Measurements from ENCODE around the gene GRIN2B.

The GRIN2B gene

DNA sequence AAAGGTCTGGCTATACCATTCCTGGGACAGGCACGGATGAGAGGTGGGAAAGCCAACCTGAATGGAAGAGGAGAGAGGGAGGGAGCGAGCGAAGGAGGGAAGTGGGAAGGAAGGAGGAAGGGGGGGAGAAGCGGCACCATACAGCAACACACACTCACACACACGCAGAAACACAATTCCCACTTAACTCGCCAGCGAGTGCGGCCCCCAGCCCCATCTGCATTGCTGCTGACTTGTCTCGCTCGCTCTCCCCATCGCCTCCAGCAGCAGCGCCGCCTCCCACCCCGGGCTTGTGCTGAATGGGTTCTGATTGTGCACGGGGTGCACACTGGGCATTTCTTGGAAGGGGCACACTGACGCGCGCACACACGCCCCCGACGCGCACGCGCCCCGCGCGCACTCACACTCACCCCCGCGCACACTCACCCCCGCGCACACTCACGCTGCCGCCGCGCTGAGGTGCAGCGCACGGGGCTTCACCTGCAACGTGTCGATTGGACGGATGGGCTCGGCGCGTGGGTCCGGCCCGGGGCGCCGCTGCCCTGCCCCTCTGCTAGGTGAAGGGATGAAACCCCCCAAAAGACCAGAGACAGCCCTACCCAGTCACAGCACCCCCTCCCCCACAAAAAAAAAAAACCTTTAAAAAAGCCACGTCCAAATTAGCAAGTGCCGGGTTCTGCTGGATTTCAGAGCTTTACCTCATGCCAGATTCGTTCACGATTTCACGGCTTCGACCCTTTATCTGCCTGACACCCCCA is 685 bp downstream of the GRIN2B start:
- DNase-seq (no peak), ATAC-seq (ENCODE audit: insufficient read depth, low read depth) (no peak)
- H3K27me3 ChIP-seq (ENCODE audit: insufficient read depth, low read length, poor library complexity) = no peaks in the 10 kb centered on the region

DNA sequence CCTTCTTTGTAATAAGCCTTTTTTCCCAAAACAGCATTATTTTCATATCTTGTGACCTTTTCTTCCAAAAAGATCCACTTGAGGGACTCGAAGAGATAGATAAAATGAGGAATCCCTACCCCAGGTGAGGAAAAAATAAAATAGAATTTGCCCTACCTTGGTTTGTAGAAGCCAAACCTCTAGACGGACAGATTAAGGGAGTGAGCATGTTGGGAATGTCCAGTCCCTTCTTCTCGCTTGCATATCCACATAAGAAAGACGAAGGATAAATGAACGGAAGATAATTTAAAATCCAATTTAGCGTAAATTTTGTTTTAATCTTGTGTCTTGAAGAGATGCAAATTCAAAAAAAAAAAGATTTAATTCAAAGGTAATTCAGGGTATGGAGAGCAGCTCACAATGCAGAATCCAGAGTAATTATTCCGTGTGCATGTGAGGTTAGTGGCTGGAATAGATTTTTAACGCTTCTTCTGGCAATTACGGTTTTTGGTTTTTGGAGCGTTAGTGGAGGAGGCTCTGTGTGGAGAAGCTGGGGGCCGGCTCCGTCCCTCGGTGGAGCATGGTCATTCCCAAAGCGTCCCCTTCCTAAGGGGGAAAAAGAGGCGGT is 1.5 kb downstream of the GRIN2B start:
- no peaks in the 10 kb centered on the region for H3K36me3 ChIP-seq (ENCODE audit: insufficient read depth, low read length)
- no peak overlapping the region for H3K27ac ChIP-seq (ENCODE audit: low read length)
- H3K4me3 ChIP-seq (ENCODE audit: low read depth in 1 of 2, low read length in 2 of 2) = no peak overlapping the region
- H3K79me2 ChIP-seq (ENCODE audit: insufficient read depth, low read length) = no peaks in the 10 kb centered on the region
- H3K9me3 ChIP-seq (ENCODE audit: insufficient read depth, low read length, severe bottlenecking) = no peaks in the 10 kb centered on the region
- no peak overlapping the region for H3K9ac ChIP-seq (ENCODE audit: low read depth, low read length)
- ATAC-seq (ENCODE audit: insufficient read depth, low read depth) (no peak), DNase-seq (no peak)
- no peak overlapping the region for H3K4me2 ChIP-seq (ENCODE audit: insufficient read depth, low read length)
- no peak overlapping the region for H2AFZ ChIP-seq (ENCODE audit: low read depth, low read length)
- no peaks in the 10 kb centered on the region for H4K20me1 ChIP-seq (ENCODE audit: insufficient read depth, low read length)
- no peaks in the 10 kb centered on the region for H3K4me1 ChIP-seq (ENCODE audit: insufficient read depth, low read length)
- peaks cover 3% of the 10 kb centered on the region for H3K27me3 ChIP-seq (ENCODE audit: insufficient read depth, low read length, poor library complexity)
- TF ChIP-seq EZH2 (IDR thresholded peaks at IDR 0.05; ENCODE audit: borderline replicate concordance, low read depth, low read length, severe bottlenecking) (no peak), CTCF (IDR thresholded peaks at IDR 0.05; ENCODE audit: borderline replicate concordance, extremely low read depth, low read length, poor library complexity, severe bottlenecking) (no peak)

More for the DNA sequence above, 685 bp downstream of the GRIN2B start:
- no peak overlapping the region for H2AFZ ChIP-seq (ENCODE audit: low read depth, low read length)
- H3K4me1 ChIP-seq (ENCODE audit: insufficient read depth, low read length) = no peaks in the 10 kb centered on the region
- H3K79me2 ChIP-seq (ENCODE audit: insufficient read depth, low read length) = no peaks in the 10 kb centered on the region
- no peak overlapping the region for H3K9ac ChIP-seq (ENCODE audit: low read depth, low read length)
- H3K4me3 ChIP-seq (ENCODE audit: low read depth in 1 of 2, low read length in 2 of 2) = no peak overlapping the region
- no peaks in the 10 kb centered on the region for H4K20me1 ChIP-seq (ENCODE audit: insufficient read depth, low read length)
- H3K4me2 ChIP-seq (ENCODE audit: insufficient read depth, low read length) = no peak overlapping the region
- no peaks in the 10 kb centered on the region for H3K9me3 ChIP-seq (ENCODE audit: insufficient read depth, low read length, severe bottlenecking)
- no peaks in the 10 kb centered on the region for H3K36me3 ChIP-seq (ENCODE audit: insufficient read depth, low read length)
- H3K27ac ChIP-seq (ENCODE audit: low read length) = no peak overlapping the region
- TF ChIP-seq EZH2 (IDR thresholded peaks at IDR 0.05; ENCODE audit: borderline replicate concordance, low read depth, low read length, severe bottlenecking) (no peak), CTCF (IDR thresholded peaks at IDR 0.05; ENCODE audit: borderline replicate concordance, extremely low read depth, low read length, poor library complexity, severe bottlenecking) (no peak)

DNA sequence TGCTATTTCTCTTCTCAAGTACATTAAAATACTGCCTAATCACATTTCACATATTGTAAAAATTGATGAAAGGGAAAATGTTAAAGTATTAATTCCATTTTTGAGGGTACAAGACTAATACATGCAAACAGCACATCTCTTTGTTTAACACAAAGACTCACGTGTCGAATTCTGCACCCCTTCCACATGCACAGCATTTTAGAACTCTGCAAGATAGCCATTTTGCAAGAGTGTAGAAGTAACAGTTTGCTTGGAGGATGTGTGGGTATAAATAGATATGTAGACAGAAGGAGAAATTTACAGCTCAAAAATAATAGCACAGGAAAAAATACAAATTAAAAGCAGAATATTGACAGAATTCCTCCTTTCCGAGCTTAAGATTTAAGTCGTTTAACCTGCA is 2.5 kb downstream of the GRIN2B start:
- Histone ChIP-seq H3K27ac (ENCODE audit: low read length) (no peak overlapping the region), H3K36me3 (ENCODE audit: insufficient read depth, low read length) (no peaks in the 10 kb centered on the region), H2AFZ (ENCODE audit: low read depth, low read length) (no peak overlapping the region), H3K4me2 (ENCODE audit: insufficient read depth, low read length) (no peak overlapping the region), H3K4me1 (ENCODE audit: insufficient read depth, low read length) (no peaks in the 10 kb centered on the region), H4K20me1 (ENCODE audit: insufficient read depth, low read length) (no peaks in the 10 kb centered on the region), H3K9ac (ENCODE audit: low read depth, low read length) (no peak overlapping the region), H3K27me3 (ENCODE audit: insufficient read depth, low read length, poor library complexity) (peaks cover 7% of the 10 kb centered on the region), H3K9me3 (ENCODE audit: insufficient read depth, low read length, severe bottlenecking) (no peaks in the 10 kb centered on the region), H3K4me3 (ENCODE audit: low read depth in 1 of 2, low read length in 2 of 2) (no peak overlapping the region), H3K79me2 (ENCODE audit: insufficient read depth, low read length) (no peaks in the 10 kb centered on the region)
- ATAC-seq (ENCODE audit: insufficient read depth, low read depth) (no peak), DNase-seq (no peak)
- TF ChIP-seq CTCF (IDR thresholded peaks at IDR 0.05; ENCODE audit: borderline replicate concordance, extremely low read depth, low read length, poor library complexity, severe bottlenecking) (no peak), EZH2 (IDR thresholded peaks at IDR 0.05; ENCODE audit: borderline replicate concordance, low read depth, low read length, severe bottlenecking) (no peak)
